Choroid plexus epithelial cell (primary cell): ENCODE measurements around the gene WDFY2.

Experiments used
- DNase-seq: peaks from one replicate; pipeline ENCODE4 v3.0.0-alpha.2; 2010; ENCODE audit warnings: low read depth
- H3K4me3 ChIP-seq: 2 replicates; pipeline ENCODE4 v1.5.1; 2011; ENCODE audit warnings: low read depth, mild to moderate bottlenecking, control low read depth, low read length, moderate library complexity
- CTCF ChIP-seq: conservative IDR thresholded peaks from 2 replicates; pipeline ENCODE4 v1.5.1; 2011; ENCODE audit warnings: low read depth, mild to moderate bottlenecking, control low read depth, inconsistent platforms, low read length, moderate library complexity

WDFY2 gene

GRCh38 chr13:51728972-51729371 is 144.7 kb downstream of the WDFY2 start:
- no peak overlapping the region for H3K4me3 ChIP-seq
- no peak for TF ChIP-seq CTCF
- DNase-seq = peak; percentile 93

GRCh38 chr13:51729866-51730553 is 145.7 kb downstream of the WDFY2 start:
- no peak for TF ChIP-seq CTCF
- peak; percentile 93 for DNase-seq
- no peak overlapping the region for H3K4me3 ChIP-seq

GRCh38 chr13:51730927-51731326 is 146.7 kb downstream of the WDFY2 start:
- no peak overlapping the region for H3K4me3 ChIP-seq
- DNase-seq = no peak
- no peak for TF ChIP-seq CTCF

- no peak overlapping the region for H3K4me3 ChIP-seq
- peak; percentile 80 for DNase-seq
- peak; percentile 61 for TF ChIP-seq CTCF
Measured at GRCh38 chr13:51731759-51732158, 147.5 kb downstream of the WDFY2 start.

- no peak for DNase-seq
- no peak overlapping the region for H3K4me3 ChIP-seq
- TF ChIP-seq CTCF = peak; percentile 18
Measured at GRCh38 chr13:51733374-51734298, 149.4 kb downstream of the WDFY2 start.

GRCh38 chr13:51734786-51735185 is 150.5 kb downstream of the WDFY2 start:
- no peak overlapping the region for H3K4me3 ChIP-seq
- DNase-seq = no peak
- TF ChIP-seq CTCF = no peak
